CD14-positive monocyte (primary cell): ENCODE measurements around the gene RBSN. TPM values are rescaled to one million over a fixed set of nuclear protein-coding genes. Genes with fewer than 3 reads are reported as not detected.

Experiments
- DNase-seq, 3 donors: peaks; one replicate each; pipeline ENCODE4 v3.0.0-alpha.2; 2011 to 2022
- H2AFZ ChIP-seq: 2 replicates; pipeline ENCODE4 v1.6.0; 2012; ENCODE audit warnings: mild to moderate bottlenecking, low read depth, low read length, inconsistent platforms; ENCODE audit not compliant: insufficient read depth, poor library complexity, severe bottlenecking
- H3K27ac ChIP-seq, 2 donors: 1 replicate in 1 of 2; 2 replicates in 1 of 2; pipeline ENCODE4 v1.5.1; 2012 to 2013; ENCODE audit warnings: low read length in 2 of 2, control low read depth in 1 of 2, inconsistent platforms in 1 of 2, low read depth in 1 of 2, mild to moderate bottlenecking in 1 of 2
- H3K27me3 ChIP-seq, 2 donors: one replicate each; pipeline versions ENCODE4 v1.6.0 to v1.6.1; 2011 to 2013; ENCODE audit warnings: low read length in 2 of 2; ENCODE audit not compliant: control insufficient read depth in 2 of 2, insufficient read depth in 2 of 2
- H3K36me3 ChIP-seq, 2 donors: replicated peaks in 1 of 2; 1 replicate in 1 of 2; 2 replicates in 1 of 2; pipeline versions ENCODE4 v1.5.1 to v1.6.1; 2012 to 2013; ENCODE audit warnings: low read length in 2 of 2, control low read depth in 1 of 2, inconsistent platforms in 1 of 2, mild to moderate bottlenecking in 1 of 2; ENCODE audit not compliant: insufficient read depth in 2 of 2, control insufficient read depth in 1 of 2
- H3K4me1 ChIP-seq, 2 donors: 1 replicate in 1 of 2; 2 replicates in 1 of 2; pipeline versions ENCODE4 v1.5.1 to v1.6.1; 2012 to 2013; ENCODE audit warnings: low read length in 2 of 2, control low read depth in 1 of 2, inconsistent platforms in 1 of 2, mild to moderate bottlenecking in 1 of 2, moderate library complexity in 1 of 2; ENCODE audit not compliant: insufficient read depth in 2 of 2, control insufficient read depth in 1 of 2
- H3K4me2 ChIP-seq: replicated peaks from 2 replicates; pipeline ENCODE3; 2012; ENCODE audit warnings: low read length, moderate library complexity, mild to moderate bottlenecking; ENCODE audit not compliant: poor library complexity, severe bottlenecking; ENCODE audit errors: extremely low read depth
- H3K4me3 ChIP-seq, 3 experiments: fragments of 200-600 bp in 1 of 3; sonication (generic) in 1 of 3; replicated peaks in 1 of 3; 1 replicate in 2 of 3; 2 replicates in 1 of 3; pipeline ENCODE4 v1.5.1; 2011 to 2013; ENCODE audit warnings: low read length in 3 of 3, mild to moderate bottlenecking in 3 of 3, control low read depth in 2 of 3, low read depth in 2 of 3, inconsistent platforms in 1 of 3, moderate library complexity in 1 of 3
- H3K79me2 ChIP-seq: 2 replicates; pipeline ENCODE4 v1.6.0; 2012; ENCODE audit warnings: mild to moderate bottlenecking, control low read depth, inconsistent platforms, low read length, moderate library complexity; ENCODE audit not compliant: insufficient read depth
- H3K9ac ChIP-seq: 2 replicates; pipeline ENCODE4 v1.6.0; 2017; ENCODE audit warnings: low read length, mild to moderate bottlenecking; ENCODE audit not compliant: insufficient read depth, poor library complexity, severe bottlenecking
- H3K9me3 ChIP-seq, 2 donors: replicated peaks in 1 of 2; 1 replicate in 1 of 2; 2 replicates in 1 of 2; pipeline versions ENCODE4 v1.5.1 to v1.6.1; 2012 to 2013; ENCODE audit warnings: low read length in 2 of 2, control low read depth in 1 of 2; ENCODE audit not compliant: control insufficient read depth in 1 of 2, insufficient read depth in 1 of 2
- H4K20me1 ChIP-seq: 2 replicates; pipeline ENCODE4 v1.6.0; 2012; ENCODE audit warnings: mild to moderate bottlenecking, low read length, control low read depth, moderate library complexity; ENCODE audit not compliant: insufficient read depth
- H3K27ac Mint-ChIP-seq, 7 donors: one replicate each; pipeline ENCODE4 v1.8.0; 2020; ENCODE audit warnings: mild to moderate bottlenecking in 7 of 7, mixed read lengths in 7 of 7, moderate library complexity in 6 of 7, inconsistent platforms in 2 of 7
- H3K27me3 Mint-ChIP-seq, 3 donors: one replicate each; pipeline ENCODE4 v1.8.0; 2021 to 2022; ENCODE audit warnings: low read depth in 3 of 3, mild to moderate bottlenecking in 3 of 3, mixed read lengths in 3 of 3, moderate library complexity in 3 of 3, inconsistent platforms in 1 of 3
- H3K36me3 Mint-ChIP-seq, 2 donors: one replicate each; pipeline ENCODE4 v1.8.0; 2020; ENCODE audit warnings: mixed read lengths in 2 of 2, inconsistent platforms in 1 of 2, mild to moderate bottlenecking in 1 of 2
- H3K4me1 Mint-ChIP-seq: one replicate; pipeline ENCODE4 v1.8.0; 2020; ENCODE audit warnings: mild to moderate bottlenecking, mixed read lengths
- H3K4me3 Mint-ChIP-seq, 2 donors: one replicate each; pipeline ENCODE4 v1.8.0; 2020; ENCODE audit warnings: mild to moderate bottlenecking in 2 of 2, mixed read lengths in 2 of 2, moderate library complexity in 1 of 2
- H3K9me3 Mint-ChIP-seq, 7 donors: one replicate each; pipeline ENCODE4 v1.8.0; 2020 to 2022; ENCODE audit warnings: mixed read lengths in 7 of 7, mild to moderate bottlenecking in 6 of 7, moderate library complexity in 6 of 7, inconsistent platforms in 2 of 7
- CTCF ChIP-seq: fragments of 200-600 bp; IDR thresholded peaks from one replicate; pipeline ENCODE4 v1.8.0; 2022; ENCODE audit warnings: antibody characterized with exemption, mild to moderate bottlenecking
- WGBS: methylation state at CpG from one replicate; pipeline ENCODE4 v1.1.5; 2013; ENCODE audit warnings: missing lambda C conversion rate; ENCODE audit not compliant: insufficient coverage; 5-methylcytosine and 5-hydroxymethylcytosine counted together
- intact Hi-C, 2 donors: fragments of 100-400 bp; cut with micrococcal nuclease; formaldehyde crosslinking; loops; one replicate each; pipeline versions ENCODE4 v1.15.0 to v1.15.1; 2023
- polyA plus RNA-seq, 3 donors: library from polyadenylated mRNA; depleted of rRNA in 1 of 3; unstranded in 2 of 3; stranded (reverse) in 1 of 3; fragments of 300-500 nt in 2 of 3; fragments of >200 nt in 1 of 3; fragmentation: Illumina TruSeq in 2 of 3; gene quantifications; 1 replicate in 2 of 3; 2 replicates in 1 of 3; pipeline ENCODE4 v1.2.3, GENCODE V29; 2012 to 2021

RBSN gene
- polyA plus RNA-seq, 3 donors, result 6.7 to 10.1 (median 8.1) TPM

GRCh38 chr3:15120986-15121385, 22.0 kb upstream of the RBSN start:
- no peaks in the 10 kb centered on the region for H3K36me3 Mint-ChIP-seq
- WGBS, result no CpG with 5 or more reads among the region's 2 CpGs

GRCh38 chr3:15117011-15117410, 18.1 kb upstream of the RBSN start:
- Histone ChIP-seq H2AFZ (no peak overlapping the region), H3K4me2 (no peak overlapping the region), H3K9me3 (no peaks in the 10 kb centered on the region), H3K79me2 (no peaks in the 10 kb centered on the region), H3K36me3 (no peaks in the 10 kb centered on the region), H4K20me1 (no peaks in the 10 kb centered on the region), H3K27me3 (peaks cover 0 to 3% of the 10 kb centered on the region in 2 donors), H3K4me3 (no peak overlapping the region), H3K9ac (no peak overlapping the region), H3K4me1 (no peaks in the 10 kb centered on the region), H3K27ac (no peak overlapping the region)
- Mint-ChIP-seq H3K4me3 (no peak overlapping the region), H3K27me3 (peaks cover 8 to 17% (median 9%) of the 10 kb centered on the region in 3 donors), H3K9me3 (peaks cover 0 to 9% (median 4%) of the 10 kb centered on the region in 7 donors), H3K4me1 (peaks cover 4% of the 10 kb centered on the region), H3K36me3 (no peaks in the 10 kb centered on the region), H3K27ac (no peak overlapping the region)
- TF ChIP-seq CTCF, result no peak
- intact Hi-C loops, result loop anchor here in 1 of 2 donors (10.0 kb wide), 1 partner anchor 118 kb away; no protein-coding TSS in a partner anchor
- no peak for DNase-seq
- WGBS, result 90% methylated on average over 3 of the region's 3 CpGs

More at GRCh38 chr3:15120986-15121385, 22.0 kb upstream of the RBSN start:
- Histone ChIP-seq H3K79me2 (no peaks in the 10 kb centered on the region), H3K27me3 (peaks cover 0 to 3% of the 10 kb centered on the region in 2 donors), H3K9me3 (no peaks in the 10 kb centered on the region), H4K20me1 (no peaks in the 10 kb centered on the region), H2AFZ (no peak overlapping the region), H3K4me1 (no peaks in the 10 kb centered on the region), H3K27ac (no peak overlapping the region), H3K4me2 (no peak overlapping the region), H3K4me3 (no peak overlapping the region), H3K9ac (no peak overlapping the region), H3K36me3 (no peaks in the 10 kb centered on the region)
- TF ChIP-seq CTCF, result no peak
- H3K4me1 Mint-ChIP-seq, result peaks cover 4% of the 10 kb centered on the region
- intact Hi-C loops, result no loop called here
- no peak for DNase-seq
- no peak overlapping the region for H3K27ac Mint-ChIP-seq
- peaks cover 6 to 12% (median 9%) of the 10 kb centered on the region in 3 donors for H3K27me3 Mint-ChIP-seq
- no peak overlapping the region for H3K4me3 Mint-ChIP-seq
- H3K9me3 Mint-ChIP-seq, result peaks cover 0 to 9% (median 3%) of the 10 kb centered on the region in 7 donors
